Measurements from ENCODE around the gene TULP3.

Gene TULP3

DNA sequence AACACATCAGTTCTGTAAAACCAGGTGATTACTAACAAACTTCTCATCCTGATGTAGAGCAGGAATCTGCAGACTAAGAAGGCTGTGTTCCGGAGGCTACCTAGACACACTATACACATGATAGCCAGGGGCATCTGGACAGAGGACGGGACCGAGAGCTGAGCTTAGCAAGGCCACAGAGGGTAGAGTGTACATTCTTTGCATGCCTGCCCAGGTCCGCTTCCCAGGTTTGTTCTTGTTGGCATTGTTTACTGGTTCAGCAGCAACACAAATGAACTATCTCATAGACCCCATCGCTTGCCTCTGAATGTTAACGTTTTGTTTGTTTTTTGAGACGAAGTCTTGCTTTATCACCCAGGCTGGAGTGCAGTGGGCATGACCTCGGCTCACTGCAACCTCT, 50.8 kb downstream of the TULP3 start:
- Histone ChIP-seq H3K27ac (ENCODE audit: insufficient read depth, low read length, poor library complexity, severe bottlenecking) (no peak overlapping the region), H3K27me3 (replicated peaks; ENCODE audit: control insufficient read depth, insufficient read depth, low read length, poor library complexity, severe bottlenecking) (no peaks in the 10 kb centered on the region), H3K9me3 (ENCODE audit: control insufficient read depth, low read length) (no peaks in the 10 kb centered on the region), H3K4me1 (ENCODE audit: control insufficient read depth, insufficient read depth, low read length, poor library complexity, severe bottlenecking) (no peaks in the 10 kb centered on the region), H3K4me3 (ENCODE audit: insufficient read depth, low read depth, low read length, poor library complexity, severe bottlenecking) (no peak overlapping the region), H3K36me3 (ENCODE audit: control insufficient read depth, insufficient read depth, low read length) (no peaks in the 10 kb centered on the region)
- DNase-seq = no peak

DNA sequence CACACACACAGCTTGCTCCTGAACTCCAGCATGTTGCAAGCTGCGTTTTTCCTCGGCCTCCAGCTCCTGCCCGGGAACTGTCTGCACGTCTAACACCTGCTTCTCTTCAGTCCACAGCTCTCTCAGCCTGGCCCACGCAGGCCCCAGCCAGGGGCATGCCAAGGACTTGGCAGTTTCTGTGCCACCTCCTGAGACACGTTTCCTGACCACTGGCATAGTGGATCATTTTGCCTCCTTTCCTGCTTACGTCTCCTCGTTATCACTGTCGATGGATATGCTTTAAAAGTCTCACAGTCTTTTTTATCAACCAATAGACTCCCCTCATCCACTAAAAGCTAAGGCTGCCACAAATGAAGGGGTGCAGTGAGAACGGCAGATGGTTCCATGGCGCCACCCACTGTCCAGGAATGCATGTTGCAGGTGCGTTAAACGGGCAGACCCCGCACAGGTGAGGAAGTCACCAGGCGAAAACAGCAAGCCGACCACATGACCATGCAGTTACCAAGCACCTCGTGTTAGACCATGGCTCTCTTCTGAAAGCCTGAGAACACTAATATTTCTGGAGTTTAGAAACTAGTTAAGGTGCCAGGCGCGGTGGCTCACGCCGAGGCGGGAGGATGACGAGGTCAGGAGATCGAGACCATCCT, 53.8 kb downstream of the TULP3 start:
- H3K27ac ChIP-seq (ENCODE audit: insufficient read depth, low read length, poor library complexity, severe bottlenecking) = no peak overlapping the region
- H3K4me1 ChIP-seq (ENCODE audit: control insufficient read depth, insufficient read depth, low read length, poor library complexity, severe bottlenecking) = no peaks in the 10 kb centered on the region
- no peak overlapping the region for H3K4me3 ChIP-seq (ENCODE audit: insufficient read depth, low read depth, low read length, poor library complexity, severe bottlenecking)
- H3K36me3 ChIP-seq (ENCODE audit: control insufficient read depth, insufficient read depth, low read length) = no peaks in the 10 kb centered on the region
- no peaks in the 10 kb centered on the region for H3K9me3 ChIP-seq (ENCODE audit: control insufficient read depth, low read length)
- no peaks in the 10 kb centered on the region for H3K27me3 ChIP-seq (replicated peaks; ENCODE audit: control insufficient read depth, insufficient read depth, low read length, poor library complexity, severe bottlenecking)
- DNase-seq = peak in 2 of 3 donors; percentile 3 to 19

DNA sequence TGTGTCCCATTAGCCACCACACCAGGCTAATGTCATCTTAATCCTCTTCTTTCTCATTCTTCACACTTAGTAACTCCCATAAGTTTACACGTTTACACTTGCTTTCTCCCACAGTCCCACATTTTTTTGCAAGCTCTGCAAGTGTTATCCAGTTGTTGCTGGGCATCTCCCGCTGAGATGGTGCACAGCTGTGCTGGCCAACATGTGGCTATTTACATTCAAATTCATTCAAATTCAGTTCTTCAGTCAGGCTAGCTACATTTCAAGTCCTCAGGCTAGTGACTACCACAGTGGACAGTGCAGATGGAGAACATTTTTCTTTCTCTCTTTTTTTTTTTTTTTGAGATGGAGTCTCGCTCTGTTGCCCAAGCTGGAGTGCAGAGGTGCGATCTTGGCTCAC, 58.7 kb downstream of the TULP3 start:
- H3K9me3 ChIP-seq (ENCODE audit: control insufficient read depth, low read length) = no peaks in the 10 kb centered on the region
- no peak for DNase-seq
- H3K4me1 ChIP-seq (ENCODE audit: control insufficient read depth, insufficient read depth, low read length, poor library complexity, severe bottlenecking) = no peaks in the 10 kb centered on the region

DNA sequence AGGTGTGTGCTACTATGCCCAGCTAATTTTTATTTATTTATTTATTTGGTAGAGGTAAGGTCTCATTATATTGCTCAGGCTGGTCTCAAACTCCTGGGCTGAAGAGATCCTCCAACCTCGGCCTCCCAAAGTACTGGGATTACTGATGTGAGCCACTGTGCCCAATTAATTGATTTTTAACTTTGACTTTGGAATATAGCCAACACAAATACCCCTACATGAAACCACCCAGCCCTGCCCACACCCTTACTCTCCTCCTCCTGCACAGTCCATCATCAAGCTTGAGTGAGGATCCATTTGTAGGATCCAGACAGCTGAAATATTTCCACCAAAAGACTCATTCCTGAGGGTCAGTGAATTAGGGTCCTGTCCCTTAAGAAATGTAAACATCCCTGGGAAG, 65.2 kb downstream of the TULP3 start:
- no peak for DNase-seq
- no peaks in the 10 kb centered on the region for H3K9me3 ChIP-seq (ENCODE audit: control insufficient read depth, low read length)

More for the DNA sequence above, 58.7 kb downstream of the TULP3 start:
- Histone ChIP-seq H3K27ac (ENCODE audit: insufficient read depth, low read length, poor library complexity, severe bottlenecking) (no peak overlapping the region), H3K36me3 (ENCODE audit: control insufficient read depth, insufficient read depth, low read length) (no peaks in the 10 kb centered on the region), H3K4me3 (ENCODE audit: insufficient read depth, low read depth, low read length, poor library complexity, severe bottlenecking) (no peak overlapping the region), H3K27me3 (replicated peaks; ENCODE audit: control insufficient read depth, insufficient read depth, low read length, poor library complexity, severe bottlenecking) (no peaks in the 10 kb centered on the region)

DNA sequence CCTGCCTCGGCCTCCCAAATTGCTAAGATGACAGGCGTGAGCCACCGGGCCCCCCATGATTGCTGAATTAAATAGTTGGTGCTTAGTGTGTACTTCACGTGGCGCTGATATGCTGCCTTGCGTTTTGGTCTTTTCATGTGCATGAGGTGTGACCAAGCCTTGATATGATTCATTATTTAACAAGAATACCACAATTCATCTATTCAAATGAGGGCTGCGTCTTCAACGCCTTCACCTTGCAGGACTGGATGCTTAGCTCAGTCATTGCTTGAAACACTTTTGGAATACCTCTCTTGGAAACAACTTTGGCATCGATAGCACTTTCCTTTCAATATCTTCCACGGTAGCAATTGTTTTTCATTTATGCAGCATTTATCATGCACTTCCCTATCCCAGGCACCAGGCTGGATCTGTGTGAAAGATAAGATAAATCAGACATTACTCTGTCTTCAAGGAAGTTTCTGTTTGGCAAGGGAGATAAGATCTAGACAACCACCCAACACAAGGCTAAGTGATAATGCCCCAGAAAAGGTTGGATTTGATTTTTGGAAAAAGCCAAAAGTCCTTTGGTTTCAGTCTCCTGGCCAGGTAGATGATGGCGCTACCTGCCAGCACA, 67.2 kb downstream of the TULP3 start:
- Histone ChIP-seq H3K9me3 (ENCODE audit: control insufficient read depth, low read length) (no peaks in the 10 kb centered on the region), H3K27ac (ENCODE audit: insufficient read depth, low read length, poor library complexity, severe bottlenecking) (no peak overlapping the region), H3K36me3 (ENCODE audit: control insufficient read depth, insufficient read depth, low read length) (no peaks in the 10 kb centered on the region), H3K4me1 (ENCODE audit: control insufficient read depth, insufficient read depth, low read length, poor library complexity, severe bottlenecking) (peaks cover 7% of the 10 kb centered on the region), H3K27me3 (replicated peaks; ENCODE audit: control insufficient read depth, insufficient read depth, low read length, poor library complexity, severe bottlenecking) (no peaks in the 10 kb centered on the region), H3K4me3 (ENCODE audit: insufficient read depth, low read depth, low read length, poor library complexity, severe bottlenecking) (no peak overlapping the region)
- no peak for DNase-seq

More for the DNA sequence above, 65.2 kb downstream of the TULP3 start:
- no peaks in the 10 kb centered on the region for H3K27me3 ChIP-seq (replicated peaks; ENCODE audit: control insufficient read depth, insufficient read depth, low read length, poor library complexity, severe bottlenecking)
- H3K4me1 ChIP-seq (ENCODE audit: control insufficient read depth, insufficient read depth, low read length, poor library complexity, severe bottlenecking) = peaks cover 7% of the 10 kb centered on the region
- H3K27ac ChIP-seq (ENCODE audit: insufficient read depth, low read length, poor library complexity, severe bottlenecking) = no peak overlapping the region
- H3K4me3 ChIP-seq (ENCODE audit: insufficient read depth, low read depth, low read length, poor library complexity, severe bottlenecking) = no peak overlapping the region
- no peaks in the 10 kb centered on the region for H3K36me3 ChIP-seq (ENCODE audit: control insufficient read depth, insufficient read depth, low read length)

DNA sequence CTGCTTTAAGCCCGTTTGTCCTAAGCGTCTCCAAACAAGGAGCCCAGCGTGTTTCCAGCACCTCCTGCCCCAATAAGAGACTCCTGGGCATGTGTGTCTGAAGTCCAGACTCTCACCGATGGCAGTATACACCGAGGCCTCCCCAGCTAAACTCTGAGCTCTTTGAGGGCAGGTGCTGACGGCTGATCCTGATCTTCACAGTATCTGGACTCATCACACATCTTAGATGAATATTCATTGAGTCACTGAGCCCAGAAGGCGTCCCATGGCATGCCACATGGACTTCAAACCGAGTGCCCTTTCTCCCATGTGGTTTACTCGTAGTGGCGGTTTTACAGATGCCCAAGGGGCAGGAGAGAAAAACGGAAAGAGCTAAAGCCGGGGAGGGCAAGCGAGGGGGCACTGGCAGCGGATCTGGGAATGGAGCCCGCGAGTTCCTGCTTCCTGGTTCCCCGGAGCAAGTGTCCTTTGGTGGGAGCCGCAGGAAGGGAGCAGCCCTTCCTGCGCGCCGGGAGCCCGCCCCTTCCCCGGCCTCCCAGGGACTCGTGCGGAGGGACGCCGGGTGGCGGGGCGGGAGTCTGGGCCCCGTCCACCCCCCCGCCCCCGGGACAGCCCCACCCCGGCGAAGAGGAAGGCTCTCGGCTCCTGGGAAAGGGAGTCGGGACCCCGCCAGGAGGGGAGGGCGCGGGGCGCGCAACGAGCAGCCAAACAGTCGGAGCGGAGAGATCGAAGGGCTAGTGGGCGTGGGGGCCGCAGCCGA, 67.9 kb downstream of the TULP3 start:
- DNase-seq = no peak
- Histone ChIP-seq H3K9me3 (ENCODE audit: control insufficient read depth, low read length) (no peaks in the 10 kb centered on the region), H3K27ac (ENCODE audit: insufficient read depth, low read length, poor library complexity, severe bottlenecking) (no peak overlapping the region), H3K4me1 (ENCODE audit: control insufficient read depth, insufficient read depth, low read length, poor library complexity, severe bottlenecking) (peaks cover 7% of the 10 kb centered on the region), H3K36me3 (ENCODE audit: control insufficient read depth, insufficient read depth, low read length) (no peaks in the 10 kb centered on the region), H3K4me3 (ENCODE audit: insufficient read depth, low read depth, low read length, poor library complexity, severe bottlenecking) (no peak overlapping the region), H3K27me3 (replicated peaks; ENCODE audit: control insufficient read depth, insufficient read depth, low read length, poor library complexity, severe bottlenecking) (no peaks in the 10 kb centered on the region)

DNA sequence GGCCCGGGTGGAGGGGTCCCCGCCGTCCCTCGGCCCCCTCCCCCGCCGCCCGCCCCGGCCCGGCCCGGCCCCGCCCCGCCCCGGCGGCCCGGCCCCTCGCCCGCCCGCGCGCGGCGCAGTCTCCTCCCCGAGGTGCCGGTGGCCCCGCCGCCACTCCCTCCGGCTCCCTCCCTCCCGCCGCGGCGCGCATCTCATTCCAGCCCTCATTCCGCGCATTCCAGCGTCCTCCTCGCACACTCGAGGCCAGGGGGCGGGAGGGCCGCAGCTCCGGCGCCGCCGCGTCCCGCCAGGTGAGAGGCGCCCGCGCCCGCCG, 68.5 kb downstream of the TULP3 start, which contains the start of gene TEAD4:
TSS of gene TEAD4 (plus strand) at position 206 of the 313 bp plus-strand sequence.
- DNase-seq = no peak
- Histone ChIP-seq H3K27ac (ENCODE audit: insufficient read depth, low read length, poor library complexity, severe bottlenecking) (no peak within 1 kb of the TSS), H3K36me3 (ENCODE audit: control insufficient read depth, insufficient read depth, low read length) (no peaks in the 10 kb centered on the region), H3K4me1 (ENCODE audit: control insufficient read depth, insufficient read depth, low read length, poor library complexity, severe bottlenecking) (peaks cover 7% of the 10 kb centered on the region), H3K4me3 (ENCODE audit: insufficient read depth, low read depth, low read length, poor library complexity, severe bottlenecking) (no peak within 1 kb of the TSS), H3K27me3 (replicated peaks; ENCODE audit: control insufficient read depth, insufficient read depth, low read length, poor library complexity, severe bottlenecking) (no peaks in the 10 kb centered on the region), H3K9me3 (ENCODE audit: control insufficient read depth, low read length) (no peaks in the 10 kb centered on the region)

DNA sequence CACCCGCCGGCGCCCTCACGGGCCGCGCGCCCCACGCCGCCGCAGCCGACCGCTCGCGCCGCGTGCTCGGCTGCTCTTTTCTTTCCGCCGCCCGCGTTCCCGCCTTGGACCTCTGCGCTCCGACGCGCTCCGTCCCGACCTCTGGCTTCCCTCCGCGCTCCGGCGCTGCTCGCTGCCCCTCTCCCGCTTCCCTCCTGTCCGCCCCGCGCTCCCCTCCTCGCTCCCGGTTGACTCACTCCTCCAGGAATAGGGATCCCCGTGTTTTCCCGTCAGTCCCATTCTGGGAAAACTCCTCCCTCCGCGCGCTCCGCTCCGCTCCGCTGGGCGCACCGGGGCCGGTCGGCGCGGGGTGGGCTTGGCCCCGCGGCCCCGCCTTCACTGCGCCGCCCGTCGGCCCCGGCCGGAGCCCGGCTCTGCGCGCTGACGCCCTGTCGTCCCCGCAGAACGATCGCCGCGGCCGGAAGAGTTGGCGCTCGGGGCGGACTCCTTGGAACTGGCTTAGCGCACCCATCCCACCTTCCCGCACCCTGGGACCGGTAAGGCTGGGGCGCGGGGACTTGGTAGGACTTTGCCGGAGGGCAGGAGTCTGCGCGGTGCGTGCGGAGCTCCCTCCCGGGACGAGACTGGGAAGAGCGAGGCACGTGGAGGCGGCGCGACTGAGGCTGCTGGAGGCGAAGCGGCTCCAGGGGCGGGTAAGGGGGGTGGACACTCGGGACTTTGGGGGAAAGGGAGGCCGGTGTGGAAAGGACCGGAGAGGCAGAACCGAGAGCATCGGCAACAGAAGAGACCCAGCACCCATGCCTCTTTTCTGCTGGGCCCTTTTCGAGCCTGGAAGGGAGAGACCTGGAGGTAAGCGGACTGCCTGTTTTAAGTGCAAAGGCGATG, 69.1 kb downstream of the TULP3 start:
- Histone ChIP-seq H3K9me3 (ENCODE audit: control insufficient read depth, low read length) (no peaks in the 10 kb centered on the region), H3K4me1 (ENCODE audit: control insufficient read depth, insufficient read depth, low read length, poor library complexity, severe bottlenecking) (peaks cover 7% of the 10 kb centered on the region), H3K4me3 (ENCODE audit: insufficient read depth, low read depth, low read length, poor library complexity, severe bottlenecking) (no peak overlapping the region), H3K27me3 (replicated peaks; ENCODE audit: control insufficient read depth, insufficient read depth, low read length, poor library complexity, severe bottlenecking) (no peaks in the 10 kb centered on the region), H3K27ac (ENCODE audit: insufficient read depth, low read length, poor library complexity, severe bottlenecking) (no peak overlapping the region), H3K36me3 (ENCODE audit: control insufficient read depth, insufficient read depth, low read length) (no peaks in the 10 kb centered on the region)
- no peak for DNase-seq

DNA sequence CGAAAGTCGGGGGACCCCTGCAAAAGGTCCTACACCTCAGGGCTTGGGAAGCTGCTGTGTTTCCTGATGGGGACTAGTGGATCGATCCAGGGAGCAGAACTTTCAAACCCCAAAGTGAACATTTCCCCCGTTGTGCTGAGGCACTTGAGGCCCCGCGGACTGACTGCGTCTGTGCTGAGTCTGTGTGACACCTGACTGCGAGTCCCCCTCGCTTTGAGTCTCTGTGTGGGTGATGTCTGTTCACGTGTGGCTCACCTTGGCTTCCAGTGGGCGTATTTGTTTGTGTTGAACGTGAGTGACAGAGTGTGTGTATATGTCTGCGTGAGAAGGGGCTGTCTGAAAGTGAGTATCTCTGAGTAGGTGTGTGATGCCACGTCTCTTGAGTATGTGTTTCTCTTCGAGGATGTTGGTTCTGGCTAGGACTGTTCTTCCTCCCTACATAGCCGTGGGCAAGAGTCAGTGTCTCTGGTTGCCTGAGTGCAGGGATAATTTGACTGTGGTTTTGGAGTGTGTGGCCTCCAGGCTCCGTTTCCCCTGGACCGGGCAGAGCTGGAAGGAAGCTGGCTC, 69.8 kb downstream of the TULP3 start:
- Histone ChIP-seq H3K4me3 (ENCODE audit: insufficient read depth, low read depth, low read length, poor library complexity, severe bottlenecking) (no peak overlapping the region), H3K36me3 (ENCODE audit: control insufficient read depth, insufficient read depth, low read length) (no peaks in the 10 kb centered on the region), H3K27me3 (replicated peaks; ENCODE audit: control insufficient read depth, insufficient read depth, low read length, poor library complexity, severe bottlenecking) (no peaks in the 10 kb centered on the region), H3K27ac (ENCODE audit: insufficient read depth, low read length, poor library complexity, severe bottlenecking) (no peak overlapping the region), H3K4me1 (ENCODE audit: control insufficient read depth, insufficient read depth, low read length, poor library complexity, severe bottlenecking) (peaks cover 7% of the 10 kb centered on the region), H3K9me3 (ENCODE audit: control insufficient read depth, low read length) (no peaks in the 10 kb centered on the region)
- DNase-seq = no peak

Data from effector memory CD4-positive, alpha-beta T cell (primary cell).